ENCODE measurements around the gene NFKBIZ.

The NFKBIZ gene

DNA sequence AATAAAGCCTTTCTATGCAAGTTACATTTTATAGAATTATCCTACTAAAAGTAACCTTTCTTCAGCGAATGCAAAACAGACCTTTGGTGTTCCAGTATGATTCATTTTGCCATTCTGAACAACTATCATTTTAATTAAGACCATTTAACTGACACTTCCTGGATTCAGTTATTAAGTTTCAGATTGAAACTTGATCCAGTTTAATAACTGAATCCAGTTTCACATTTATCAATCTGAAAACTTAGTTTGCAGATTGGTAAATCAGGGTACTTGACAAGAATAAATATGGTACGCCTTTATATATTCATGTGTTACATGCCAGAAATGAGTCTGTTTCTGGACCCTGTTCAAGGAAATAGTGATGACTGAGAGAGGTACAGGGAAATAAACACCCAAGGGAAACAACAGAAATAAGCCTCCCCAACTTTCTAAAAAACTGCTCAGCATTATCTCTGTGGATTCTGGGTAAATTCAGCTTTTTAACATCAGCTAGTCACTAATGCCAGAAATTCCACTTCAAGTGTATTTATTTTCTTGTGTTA lies 23.3 kb upstream of the NFKBIZ start:
- Histone ChIP-seq H3K4me3 (no peak overlapping the region), H3K27ac (peak overlapping the region; percentile 55 to 91)
- TF ChIP-seq, protein P1, sequence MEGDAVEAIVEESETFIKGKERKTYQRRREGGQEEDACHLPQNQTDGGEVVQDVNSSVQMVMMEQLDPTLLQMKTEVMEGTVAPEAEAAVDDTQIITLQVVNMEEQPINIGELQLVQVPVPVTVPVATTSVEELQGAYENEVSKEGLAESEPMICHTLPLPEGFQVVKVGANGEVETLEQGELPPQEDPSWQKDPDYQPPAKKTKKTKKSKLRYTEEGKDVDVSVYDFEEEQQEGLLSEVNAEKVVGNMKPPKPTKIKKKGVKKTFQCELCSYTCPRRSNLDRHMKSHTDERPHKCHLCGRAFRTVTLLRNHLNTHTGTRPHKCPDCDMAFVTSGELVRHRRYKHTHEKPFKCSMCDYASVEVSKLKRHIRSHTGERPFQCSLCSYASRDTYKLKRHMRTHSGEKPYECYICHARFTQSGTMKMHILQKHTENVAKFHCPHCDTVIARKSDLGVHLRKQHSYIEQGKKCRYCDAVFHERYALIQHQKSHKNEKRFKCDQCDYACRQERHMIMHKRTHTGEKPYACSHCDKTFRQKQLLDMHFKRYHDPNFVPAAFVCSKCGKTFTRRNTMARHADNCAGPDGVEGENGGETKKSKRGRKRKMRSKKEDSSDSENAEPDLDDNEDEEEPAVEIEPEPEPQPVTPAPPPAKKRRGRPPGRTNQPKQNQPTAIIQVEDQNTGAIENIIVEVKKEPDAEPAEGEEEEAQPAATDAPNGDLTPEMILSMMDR (IDR thresholded peaks at IDR 0.05) = no peak
- no peak for DNase-seq (ENCODE audit: low spot score)

DNA sequence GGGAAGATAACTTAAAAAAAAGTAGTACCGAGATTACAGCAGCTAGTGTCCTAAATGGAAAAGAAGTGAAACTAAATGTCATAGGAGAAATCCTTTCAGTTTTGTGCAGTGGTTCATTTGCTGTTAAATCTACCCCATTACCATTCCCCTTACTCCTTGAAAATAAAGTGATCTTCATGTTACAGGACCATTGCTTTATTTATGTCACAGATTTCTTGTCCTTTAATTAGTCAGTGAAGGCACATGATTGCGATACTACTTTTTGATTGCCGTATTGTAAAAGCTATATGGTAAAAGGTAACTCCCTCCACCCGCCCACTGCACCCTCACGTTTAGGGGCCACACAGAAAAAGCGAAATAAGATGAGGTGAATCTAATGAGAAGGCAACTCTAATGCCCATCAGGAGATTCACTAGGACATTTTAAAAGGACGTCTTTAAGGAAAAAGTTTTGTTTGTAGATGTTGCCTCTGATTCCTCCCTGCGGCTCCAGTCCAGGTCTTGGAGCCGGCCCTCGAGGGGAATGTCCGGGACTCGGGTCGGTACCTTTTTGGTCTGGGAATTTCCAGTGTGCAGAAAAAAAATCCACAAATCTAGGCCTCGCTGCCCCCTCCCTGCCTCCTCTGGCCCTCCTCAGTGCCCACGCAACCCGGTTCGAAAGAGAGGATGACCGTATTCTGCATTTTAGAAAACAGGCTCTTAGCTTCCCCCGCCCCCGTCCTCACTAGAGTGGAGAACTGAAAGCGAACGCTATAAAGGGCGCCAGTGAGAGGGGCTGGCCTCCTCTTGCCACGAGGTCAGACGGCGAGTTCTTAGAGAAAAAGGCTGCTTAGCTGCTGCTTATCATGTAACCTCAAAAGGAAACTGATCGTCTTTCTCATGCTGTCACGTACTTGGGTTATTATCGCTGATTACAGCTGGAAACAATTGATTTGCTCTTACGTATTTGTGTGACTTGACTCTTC lies 21.8 kb upstream of the NFKBIZ start:
- TF ChIP-seq, protein P1 (IDR thresholded peaks at IDR 0.05) = no peak
- DNase-seq (ENCODE audit: low spot score) = peak; percentile 87
- Histone ChIP-seq H3K4me3 (peak overlapping the region; percentile 74), H3K27ac (peak overlapping the region; percentile 89 to 91)

DNA sequence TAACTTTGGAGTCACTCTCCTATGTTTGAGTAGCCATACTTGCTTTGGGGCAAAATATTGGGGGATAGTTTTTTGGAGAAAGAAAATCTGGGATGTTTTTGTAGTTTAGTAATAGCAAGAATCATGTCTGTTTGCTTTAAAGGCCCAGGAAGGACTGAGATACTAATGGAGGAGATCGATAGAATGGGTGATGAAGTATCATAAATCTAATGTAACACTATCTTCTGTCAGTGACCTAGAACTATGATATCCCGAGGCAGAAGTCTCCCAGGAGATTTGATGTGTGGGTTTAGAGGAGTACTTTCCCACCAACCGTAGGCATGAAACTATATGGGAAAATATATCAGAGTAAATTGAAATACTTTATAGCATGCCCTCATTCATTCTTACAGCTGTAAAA lies 21.0 kb upstream of the NFKBIZ start:
- Histone ChIP-seq H3K27ac (peak overlapping the region; percentile 89 to 91), H3K4me3 (peak overlapping the region; percentile 74)
- no peak for DNase-seq (ENCODE audit: low spot score)
- TF ChIP-seq, protein P1 (IDR thresholded peaks at IDR 0.05) = no peak

DNA sequence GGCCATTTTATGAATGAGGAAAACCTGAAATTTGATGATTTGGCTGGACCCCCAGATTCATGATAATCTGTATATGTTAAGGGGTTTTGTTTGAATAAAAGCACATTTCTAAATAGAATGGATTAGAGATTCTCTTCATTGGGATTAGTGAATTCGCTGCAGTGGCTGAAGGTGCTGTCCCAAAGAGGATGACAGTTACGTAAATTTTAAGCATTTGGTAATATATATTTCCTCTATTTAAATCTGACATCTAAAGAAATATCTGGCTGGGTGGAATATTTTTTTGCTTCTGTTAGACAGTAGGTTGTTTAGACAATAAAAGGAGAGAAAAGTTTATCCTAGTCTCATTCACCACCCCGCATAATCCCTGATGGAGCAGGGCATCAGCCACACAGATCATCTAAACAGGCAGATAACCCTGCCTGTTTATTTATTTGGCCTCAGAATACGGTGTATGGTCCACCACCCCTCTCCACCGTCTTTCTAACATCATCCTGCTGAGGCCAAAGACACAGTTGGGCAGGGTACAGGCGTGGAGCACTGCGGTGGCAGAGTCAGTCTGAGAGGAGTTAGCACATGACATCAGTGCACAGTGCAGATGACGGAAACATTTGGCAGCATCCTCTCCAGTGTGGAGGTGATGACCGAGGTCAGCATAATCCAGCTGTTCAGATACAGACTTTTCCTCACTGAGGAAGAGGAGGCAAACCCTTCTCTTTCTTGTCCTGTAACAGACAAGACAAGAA lies 20.4 kb upstream of the NFKBIZ start:
- Histone ChIP-seq H3K4me3 (peak overlapping the region; percentile 74), H3K27ac (peak overlapping the region; percentile 89 to 91)
- TF ChIP-seq, protein P1 (IDR thresholded peaks at IDR 0.05) = no peak
- DNase-seq (ENCODE audit: low spot score) = peak; percentile 84

DNA sequence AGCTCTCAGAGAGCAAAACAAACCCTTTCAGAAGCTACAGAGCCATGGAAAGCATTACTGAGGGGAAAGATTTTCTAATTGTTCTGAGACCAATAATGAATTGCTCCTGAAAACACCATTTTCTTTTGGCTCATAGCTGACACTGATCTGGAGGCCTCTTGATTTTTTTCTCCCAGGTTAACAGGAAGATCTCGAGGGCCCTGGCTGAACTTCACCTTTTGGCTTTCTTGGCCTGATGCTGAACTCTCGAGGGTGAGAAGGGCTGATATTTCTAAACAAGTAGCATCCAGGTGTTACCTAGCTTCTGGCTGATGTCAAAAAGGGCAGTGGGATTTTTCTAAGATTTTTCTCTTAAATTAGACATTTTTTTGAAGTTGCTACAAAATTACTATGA lies 19.9 kb upstream of the NFKBIZ start:
- no peak for DNase-seq (ENCODE audit: low spot score)
- Histone ChIP-seq H3K27ac (peak overlapping the region; percentile 89 to 91), H3K4me3 (peak overlapping the region; percentile 74)
- TF ChIP-seq, protein P1 (IDR thresholded peaks at IDR 0.05) = no peak

DNA sequence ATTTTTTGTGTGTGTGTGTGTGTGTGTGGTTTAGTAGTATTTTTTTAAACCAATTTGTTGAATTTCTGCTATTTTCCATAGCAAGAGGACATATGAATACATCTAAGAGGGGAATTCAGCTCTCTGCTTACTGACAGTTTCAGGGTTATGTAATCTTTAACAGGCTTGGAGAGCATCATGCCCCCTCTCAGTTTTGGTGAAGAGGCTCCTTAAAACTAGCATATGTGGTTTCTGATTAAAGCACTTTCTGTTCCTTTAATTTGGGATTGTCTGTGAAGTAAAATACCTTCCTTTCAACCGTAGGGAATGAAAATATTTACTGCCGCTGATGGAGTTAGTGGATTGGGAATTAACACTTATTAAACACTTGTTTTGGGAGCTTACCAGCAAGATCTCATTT lies 19.4 kb upstream of the NFKBIZ start:
- Histone ChIP-seq H3K27ac (peak overlapping the region in 1 of 2 donors; percentile 91), H3K4me3 (no peak overlapping the region)
- TF ChIP-seq, protein P1 (IDR thresholded peaks at IDR 0.05) = no peak
- DNase-seq (ENCODE audit: low spot score) = no peak

Measured in coronary artery (tissue), 2 donors.